Neural cell (in vitro differentiated cells): ENCODE data around the gene AP1S1. TPM values are rescaled to one million over a fixed set of nuclear protein-coding genes. Genes with fewer than 3 reads are reported as not detected.
"Not testable (repeated sequence)": the region's sequence is repeated elsewhere in the genome, so short reads cannot be mapped to it uniquely, and the experiment has no call there.

Source experiments
- H2AFZ ChIP-seq: fragments of 200-600, 300-800 bp; sonication (generic), shearing (Covaris generic); 2 replicates; pipeline ENCODE4 v1.6.0; 2014; ENCODE audit warnings: low read depth, mild to moderate bottlenecking, antibody characterized with exemption, low read length, moderate library complexity
- H3F3A ChIP-seq: fragments of 200-600 bp; shearing (Covaris generic); 2 replicates; pipeline ENCODE4 v1.6.1; 2016; ENCODE audit warnings: mild to moderate bottlenecking, moderate library complexity, mixed read lengths, antibody characterized with exemption, low read length; ENCODE audit not compliant: insufficient read depth, poor library complexity, severe bottlenecking
- H3K27ac ChIP-seq: fragments of 200-600, 300-800 bp; sonication (generic), shearing (Covaris generic); 2 replicates; pipeline ENCODE4 v1.5.1; 2014; ENCODE audit warnings: mild to moderate bottlenecking, low read length, moderate library complexity
- H3K27me3 ChIP-seq: fragments of 300-800, 200-600 bp; sonication (generic), shearing (Covaris generic); 2 replicates; pipeline ENCODE4 v1.6.0; 2014; ENCODE audit warnings: mild to moderate bottlenecking, low read depth, low read length, moderate library complexity; ENCODE audit not compliant: insufficient read depth
- H3K36me3 ChIP-seq: fragments of 300-800, 200-600 bp; sonication (generic), shearing (Covaris generic); 2 replicates; pipeline ENCODE4 v1.5.1; 2014; ENCODE audit warnings: mild to moderate bottlenecking, antibody characterized with exemption, low read length, moderate library complexity; ENCODE audit not compliant: insufficient read depth
- H3K4me2 ChIP-seq: fragments of 300-800, 200-600 bp; sonication (generic), shearing (Covaris generic); 2 replicates; pipeline ENCODE4 v1.6.0; 2014; ENCODE audit warnings: mild to moderate bottlenecking, low read length
- H3K4me3 ChIP-seq: fragments of 300-800, 200-600 bp; sonication (generic), shearing (Covaris generic); 2 replicates; pipeline ENCODE4 v1.5.1; 2014; ENCODE audit warnings: mild to moderate bottlenecking, low read length, moderate library complexity
- H3K79me2 ChIP-seq: fragments of 200-600 bp; shearing (Covaris generic); replicated peaks from 2 replicates; pipeline ENCODE4 v1.6.0; 2014; ENCODE audit warnings: mild to moderate bottlenecking, low read length, moderate library complexity; ENCODE audit not compliant: insufficient read depth
- H3K9ac ChIP-seq: fragments of 300-800, 200-600 bp; sonication (generic), shearing (Covaris generic); 2 replicates; pipeline ENCODE4 v1.6.1; 2016; ENCODE audit warnings: mild to moderate bottlenecking, low read length, mixed read lengths
- H3K9me2 ChIP-seq: fragments of 200-600 bp; shearing (Covaris generic); 2 replicates; pipeline ENCODE4 v1.6.1; 2016; ENCODE audit warnings: mild to moderate bottlenecking, low read length, mixed read lengths; ENCODE audit not compliant: insufficient read depth
- H3K9me3 ChIP-seq: fragments of 200-600, 300-800 bp; sonication (generic), shearing (Covaris generic); 2 replicates; pipeline ENCODE4 v1.6.1; 2016; ENCODE audit warnings: mild to moderate bottlenecking, mixed run types, low read length, moderate library complexity, mixed read lengths
- H4K20me1 ChIP-seq: fragments of 200-600 bp; shearing (Covaris generic); 2 replicates; pipeline ENCODE4 v1.6.1; 2016; ENCODE audit warnings: mild to moderate bottlenecking, mixed run types; ENCODE audit not compliant: insufficient read depth
- EP300 ChIP-seq: fragments of 450-650 bp; conservative IDR thresholded peaks from 2 replicates; pipeline ENCODE4 v1.6.1; 2014; ENCODE audit warnings: antibody characterized with exemption, mild to moderate bottlenecking, moderate library complexity; ENCODE audit not compliant: poor library complexity, severe bottlenecking
- EZH2 ChIP-seq: fragments of 200-600, 300-800 bp; shearing (Covaris generic), sonication (generic); IDR thresholded peaks from 2 replicates; pipeline ENCODE4 v1.6.1; 2014; ENCODE audit warnings: antibody characterized with exemption, low read length, borderline replicate concordance, mild to moderate bottlenecking; ENCODE audit not compliant: insufficient read depth, poor library complexity, severe bottlenecking
- MXI1 ChIP-seq: fragments of 450-650 bp; conservative IDR thresholded peaks from 2 replicates; pipeline ENCODE4 v1.6.1; 2014; ENCODE audit warnings: antibody characterized with exemption, mild to moderate bottlenecking; ENCODE audit not compliant: poor library complexity, severe bottlenecking
- POLR2AphosphoS5 ChIP-seq: IDR thresholded peaks from 2 replicates; pipeline ENCODE4 v1.6.1; 2012
- RAD21 ChIP-seq: fragments of 450-650 bp; conservative IDR thresholded peaks from 2 replicates; pipeline ENCODE4 v1.6.1; 2014; ENCODE audit warnings: antibody characterized with exemption, mild to moderate bottlenecking, moderate library complexity
- SMC3 ChIP-seq: fragments of 450-650 bp; conservative IDR thresholded peaks from 2 replicates; pipeline ENCODE4 v1.6.1; 2014; ENCODE audit warnings: antibody characterized with exemption, mild to moderate bottlenecking, moderate library complexity; ENCODE audit not compliant: poor library complexity
- TAF1 ChIP-seq: IDR thresholded peaks from 2 replicates; pipeline ENCODE4 v1.6.1; 2012; ENCODE audit warnings: low read depth
- polyA plus RNA-seq: library from polyadenylated mRNA; depleted of rRNA; stranded (reverse); fragments of >200 nt; gene quantifications from 2 replicates; pipeline ENCODE4 v1.2.3, GENCODE V29; 2014
- TF ChIP-seq, protein P1 (sequence below): IDR thresholded peaks from 2 replicates; pipeline ENCODE4 v1.6.1; 2012; ENCODE audit warnings: borderline replicate concordance
- TF ChIP-seq, protein P2 (sequence below): fragments of 450-650 bp; IDR thresholded peaks from 2 replicates; pipeline ENCODE4 v1.5.1; 2014; ENCODE audit warnings: antibody characterized with exemption, mild to moderate bottlenecking, moderate library complexity; ENCODE audit not compliant: poor library complexity, severe bottlenecking

Gene AP1S1
- polyA plus RNA-seq, 1 donor from 2014 or later: 344 TPM

GRCh38 chr7:101119876-101120275 lies 34.4 kb upstream of the AP1S1 start:
- no peaks in the 10 kb centered on the region for H3K79me2 ChIP-seq
- no peaks in the 10 kb centered on the region for H3K27me3 ChIP-seq
- no peaks in the 10 kb centered on the region for H3F3A ChIP-seq
- no peak overlapping the region for H2AFZ ChIP-seq
- no peak overlapping the region for H3K4me3 ChIP-seq
- no peak overlapping the region for H3K27ac ChIP-seq
- H3K4me2 ChIP-seq: no peak overlapping the region
- no peaks in the 10 kb centered on the region for H3K9me2 ChIP-seq
- H3K9ac ChIP-seq: no peak overlapping the region
- TF ChIP-seq EZH2 (no peak), MXI1 (no peak), EP300 (no peak), POLR2AphosphoS5 (no peak), TAF1 (no peak), RAD21 (no peak), SMC3 (no peak)
- TF ChIP-seq, protein P1, sequence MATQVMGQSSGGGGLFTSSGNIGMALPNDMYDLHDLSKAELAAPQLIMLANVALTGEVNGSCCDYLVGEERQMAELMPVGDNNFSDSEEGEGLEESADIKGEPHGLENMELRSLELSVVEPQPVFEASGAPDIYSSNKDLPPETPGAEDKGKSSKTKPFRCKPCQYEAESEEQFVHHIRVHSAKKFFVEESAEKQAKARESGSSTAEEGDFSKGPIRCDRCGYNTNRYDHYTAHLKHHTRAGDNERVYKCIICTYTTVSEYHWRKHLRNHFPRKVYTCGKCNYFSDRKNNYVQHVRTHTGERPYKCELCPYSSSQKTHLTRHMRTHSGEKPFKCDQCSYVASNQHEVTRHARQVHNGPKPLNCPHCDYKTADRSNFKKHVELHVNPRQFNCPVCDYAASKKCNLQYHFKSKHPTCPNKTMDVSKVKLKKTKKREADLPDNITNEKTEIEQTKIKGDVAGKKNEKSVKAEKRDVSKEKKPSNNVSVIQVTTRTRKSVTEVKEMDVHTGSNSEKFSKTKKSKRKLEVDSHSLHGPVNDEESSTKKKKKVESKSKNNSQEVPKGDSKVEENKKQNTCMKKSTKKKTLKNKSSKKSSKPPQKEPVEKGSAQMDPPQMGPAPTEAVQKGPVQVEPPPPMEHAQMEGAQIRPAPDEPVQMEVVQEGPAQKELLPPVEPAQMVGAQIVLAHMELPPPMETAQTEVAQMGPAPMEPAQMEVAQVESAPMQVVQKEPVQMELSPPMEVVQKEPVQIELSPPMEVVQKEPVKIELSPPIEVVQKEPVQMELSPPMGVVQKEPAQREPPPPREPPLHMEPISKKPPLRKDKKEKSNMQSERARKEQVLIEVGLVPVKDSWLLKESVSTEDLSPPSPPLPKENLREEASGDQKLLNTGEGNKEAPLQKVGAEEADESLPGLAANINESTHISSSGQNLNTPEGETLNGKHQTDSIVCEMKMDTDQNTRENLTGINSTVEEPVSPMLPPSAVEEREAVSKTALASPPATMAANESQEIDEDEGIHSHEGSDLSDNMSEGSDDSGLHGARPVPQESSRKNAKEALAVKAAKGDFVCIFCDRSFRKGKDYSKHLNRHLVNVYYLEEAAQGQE: no peak
- TF ChIP-seq, protein P2, sequence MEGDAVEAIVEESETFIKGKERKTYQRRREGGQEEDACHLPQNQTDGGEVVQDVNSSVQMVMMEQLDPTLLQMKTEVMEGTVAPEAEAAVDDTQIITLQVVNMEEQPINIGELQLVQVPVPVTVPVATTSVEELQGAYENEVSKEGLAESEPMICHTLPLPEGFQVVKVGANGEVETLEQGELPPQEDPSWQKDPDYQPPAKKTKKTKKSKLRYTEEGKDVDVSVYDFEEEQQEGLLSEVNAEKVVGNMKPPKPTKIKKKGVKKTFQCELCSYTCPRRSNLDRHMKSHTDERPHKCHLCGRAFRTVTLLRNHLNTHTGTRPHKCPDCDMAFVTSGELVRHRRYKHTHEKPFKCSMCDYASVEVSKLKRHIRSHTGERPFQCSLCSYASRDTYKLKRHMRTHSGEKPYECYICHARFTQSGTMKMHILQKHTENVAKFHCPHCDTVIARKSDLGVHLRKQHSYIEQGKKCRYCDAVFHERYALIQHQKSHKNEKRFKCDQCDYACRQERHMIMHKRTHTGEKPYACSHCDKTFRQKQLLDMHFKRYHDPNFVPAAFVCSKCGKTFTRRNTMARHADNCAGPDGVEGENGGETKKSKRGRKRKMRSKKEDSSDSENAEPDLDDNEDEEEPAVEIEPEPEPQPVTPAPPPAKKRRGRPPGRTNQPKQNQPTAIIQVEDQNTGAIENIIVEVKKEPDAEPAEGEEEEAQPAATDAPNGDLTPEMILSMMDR: no peak
- no peaks in the 10 kb centered on the region for H4K20me1 ChIP-seq
- no peaks in the 10 kb centered on the region for H3K9me3 ChIP-seq
- no peaks in the 10 kb centered on the region for H3K36me3 ChIP-seq

GRCh38 chr7:101120315-101120714 lies 34.0 kb upstream of the AP1S1 start:
- TF ChIP-seq EZH2 (no peak), SMC3 (no peak), MXI1 (no peak), EP300 (no peak), TAF1 (no peak), POLR2AphosphoS5 (no peak), RAD21 (no peak)
- TF ChIP-seq, protein P1: no peak
- TF ChIP-seq, protein P2: no peak
- Histone ChIP-seq H2AFZ (no peak overlapping the region), H3K4me3 (no peak overlapping the region), H3K79me2 (no peaks in the 10 kb centered on the region), H3K9me3 (no peaks in the 10 kb centered on the region), H3F3A (no peaks in the 10 kb centered on the region), H3K36me3 (no peaks in the 10 kb centered on the region), H3K9me2 (no peaks in the 10 kb centered on the region), H4K20me1 (no peaks in the 10 kb centered on the region), H3K4me2 (no peak overlapping the region), H3K27ac (no peak overlapping the region), H3K9ac (no peak overlapping the region), H3K27me3 (no peaks in the 10 kb centered on the region)

- not testable (repeated sequence) for H3K4me3 ChIP-seq, H3K9ac ChIP-seq, H2AFZ ChIP-seq, H4K20me1 ChIP-seq, H3F3A ChIP-seq, H3K27ac ChIP-seq, H3K27me3 ChIP-seq, H3K4me2 ChIP-seq, H3K36me3 ChIP-seq, H3K79me2 ChIP-seq, H3K9me2 ChIP-seq, H3K9me3 ChIP-seq
Measured at GRCh38 chr7:101121631-101121990, 32.7 kb upstream of the AP1S1 start.
